ENCODE data around the gene HIVEP2. TPM values are rescaled to one million over a fixed set of nuclear protein-coding genes. Genes with fewer than 3 reads are reported as not detected.

HIVEP2 gene
- total RNA-seq, 1 experiment from 2014 or later = 4.2 TPM

GRCh38 chr6:142728364-142728763, 216.6 kb downstream of the HIVEP2 start:
- no peak for DNase-seq
- Mint-ChIP-seq H3K4me1 (peaks cover under 1 to 5% of the 10 kb centered on the region in 2 experiments), H3K4me3 (no peak overlapping the region), H3K27ac (no peak overlapping the region), H3K9me3 (peaks cover 0 to under 1% of the 10 kb centered on the region in 2 experiments; a peak in 1 of 5 replicates), H3K36me3 (ENCODE audit: insufficient read depth in 1 of 3, low read depth in 3 of 3) (no peaks in the 10 kb centered on the region), H3K27me3 (ENCODE audit: low read depth) (no peaks in the 10 kb centered on the region)
- no peak overlapping the region for H4K91ac ChIP-seq (ENCODE audit: insufficient read length, low read depth, low read length)
- no peak overlapping the region for H3K18ac ChIP-seq (ENCODE audit: insufficient read length, low read depth, low read length)
- no peak overlapping the region for H3K4me2 ChIP-seq (ENCODE audit: insufficient read depth, insufficient read length, low read length)
- no peak overlapping the region for H3T11ph ChIP-seq (ENCODE audit: low read length)
- H2BK20ac ChIP-seq (ENCODE audit: low read depth, low read length, poor library complexity, severe bottlenecking) = no peak overlapping the region
- H3K23me2 ChIP-seq (ENCODE audit: insufficient read length, low read depth, low read length, poor library complexity, severe bottlenecking) = no peaks in the 10 kb centered on the region
- no peaks in the 10 kb centered on the region for H3K79me1 ChIP-seq (ENCODE audit: insufficient read depth, low read depth, low read length, poor library complexity, severe bottlenecking)
- H4K5ac ChIP-seq (ENCODE audit: insufficient read length, low read depth, low read length) = no peak overlapping the region
- WGBS (ENCODE audit: extremely low coverage, insufficient read length, low lambda C conversion rate) = no CpG with 5 or more reads among the region's 2 CpGs
- no peak overlapping the region for H2AFZ ChIP-seq (ENCODE audit: low read length)
- H2BK120ac ChIP-seq (ENCODE audit: low read depth, low read length, poor library complexity, severe bottlenecking) = no peak overlapping the region
- no peak for TF ChIP-seq CTCF (conservative IDR thresholded peaks at IDR 0.05)
- no peaks in the 10 kb centered on the region for H3K9me3 ChIP-seq (ENCODE audit: control insufficient read depth, low read depth, low read length)
- no peak overlapping the region for H3K56ac ChIP-seq (ENCODE audit: insufficient read length, low read depth, low read length)
- no peaks in the 10 kb centered on the region for H4K20me1 ChIP-seq (ENCODE audit: control insufficient read depth, insufficient read depth, insufficient read length)
- H3K27ac ChIP-seq (ENCODE audit: insufficient read length, low read depth, low read length) = no peak overlapping the region
- H2BK15ac ChIP-seq (ENCODE audit: low read depth, low read length) = no peak overlapping the region
- no peak overlapping the region for H3K14ac ChIP-seq (ENCODE audit: insufficient read depth, low read length)
- H3K27me3 ChIP-seq (ENCODE audit: insufficient read depth, low read length) = no peaks in the 10 kb centered on the region
- H2BK12ac ChIP-seq (ENCODE audit: insufficient read length, low read depth, low read length) = no peak overlapping the region
- no peak overlapping the region for H3K23ac ChIP-seq (ENCODE audit: insufficient read length, low read depth, low read length)
- no peak overlapping the region for H4K8ac ChIP-seq (replicated peaks; ENCODE audit: insufficient read length, low read depth, low read length)
- no peak overlapping the region for H2AK5ac ChIP-seq (ENCODE audit: insufficient read length, low read length)
- no peak overlapping the region for H3K9ac ChIP-seq (ENCODE audit: extremely low read depth, insufficient read length, low read length)
- no peaks in the 10 kb centered on the region for H3K4me1 ChIP-seq (ENCODE audit: insufficient read depth, low read length)
- no peak overlapping the region for H2BK5ac ChIP-seq (ENCODE audit: insufficient read length, low read length)
- H3K4ac ChIP-seq (ENCODE audit: low read depth, low read length) = no peak overlapping the region
- no peaks in the 10 kb centered on the region for H3K79me2 ChIP-seq (ENCODE audit: insufficient read depth, low read length)
